Activated CD4-positive, CD25-positive, alpha-beta regulatory T cell treated with anti-CD3 and anti-CD28 coated beads, Interleukin-2, amount 50 U/mL, for 72 hours (primary cell): Measurements from ENCODE around the gene BTBD9.
A peak's percentile ranks its signal among the peaks of the same experiment; 100 is the strongest.

Source experiments
- DNase-seq: peaks from one replicate; pipeline ENCODE4 v3.0.0; 2021

The BTBD9 gene

DNA sequence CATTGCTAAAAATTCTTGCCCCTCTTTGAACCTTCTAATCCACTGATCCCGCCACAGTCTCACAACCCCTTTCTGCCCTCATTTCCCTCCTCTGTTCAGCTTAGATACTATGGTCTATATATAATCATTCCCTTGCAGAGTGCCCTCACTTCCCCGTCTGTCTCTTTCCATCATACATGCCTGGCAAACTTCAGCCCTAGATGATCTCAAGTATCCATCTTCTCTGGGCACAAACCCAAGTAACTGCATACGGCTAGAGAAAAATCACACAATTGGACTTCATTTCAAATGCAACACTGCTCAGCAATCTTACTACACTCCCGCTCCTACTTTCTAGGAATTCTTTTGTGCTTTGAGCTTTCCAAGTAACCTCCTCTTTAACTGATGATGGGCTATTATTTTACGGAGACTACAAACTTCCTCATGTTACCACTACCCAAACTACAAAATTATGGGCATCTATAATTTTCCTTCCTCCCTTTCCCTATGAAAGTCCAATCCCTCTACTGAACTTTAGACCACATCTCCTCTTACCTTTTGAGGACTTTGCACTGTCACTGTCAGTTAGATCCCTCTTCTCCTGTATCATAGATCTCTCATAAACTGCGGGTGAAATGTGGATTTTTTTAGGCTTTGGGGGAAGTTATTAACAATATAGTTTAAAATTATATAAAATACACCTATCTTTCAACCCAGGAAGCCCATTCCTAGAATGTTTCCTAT is 135.6 kb downstream of the BTBD9 start:
- no peak for DNase-seq

- no peak for DNase-seq
Observed at GRCh38 chr6:38503032-38503773, 136.5 kb downstream of the BTBD9 start.

DNA sequence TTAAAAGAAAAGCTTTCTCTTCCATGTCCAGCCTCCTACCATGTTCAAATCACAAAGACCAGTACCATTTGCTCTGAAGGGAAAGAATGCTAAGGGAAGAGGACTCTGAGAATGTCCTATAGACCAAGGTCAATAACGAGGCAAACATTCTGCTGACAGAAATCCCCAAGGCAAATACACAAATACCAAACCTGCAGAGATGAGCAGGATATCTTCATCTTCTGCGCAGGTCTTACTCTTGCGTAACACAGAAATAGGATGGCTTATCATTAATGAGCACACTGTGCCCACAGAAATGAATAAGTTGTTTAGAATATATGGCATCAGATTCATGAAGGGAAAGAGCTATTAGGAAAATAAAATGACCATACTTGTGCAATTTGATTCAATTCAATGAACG is 137.3 kb downstream of the BTBD9 start:
- DNase-seq = no peak

- DNase-seq = no peak
Observed at GRCh38 chr6:38501931-38502330, 137.8 kb downstream of the BTBD9 start.

GRCh38 chr6:38499529-38500096 is 140.1 kb downstream of the BTBD9 start:
- no peak for DNase-seq

DNA sequence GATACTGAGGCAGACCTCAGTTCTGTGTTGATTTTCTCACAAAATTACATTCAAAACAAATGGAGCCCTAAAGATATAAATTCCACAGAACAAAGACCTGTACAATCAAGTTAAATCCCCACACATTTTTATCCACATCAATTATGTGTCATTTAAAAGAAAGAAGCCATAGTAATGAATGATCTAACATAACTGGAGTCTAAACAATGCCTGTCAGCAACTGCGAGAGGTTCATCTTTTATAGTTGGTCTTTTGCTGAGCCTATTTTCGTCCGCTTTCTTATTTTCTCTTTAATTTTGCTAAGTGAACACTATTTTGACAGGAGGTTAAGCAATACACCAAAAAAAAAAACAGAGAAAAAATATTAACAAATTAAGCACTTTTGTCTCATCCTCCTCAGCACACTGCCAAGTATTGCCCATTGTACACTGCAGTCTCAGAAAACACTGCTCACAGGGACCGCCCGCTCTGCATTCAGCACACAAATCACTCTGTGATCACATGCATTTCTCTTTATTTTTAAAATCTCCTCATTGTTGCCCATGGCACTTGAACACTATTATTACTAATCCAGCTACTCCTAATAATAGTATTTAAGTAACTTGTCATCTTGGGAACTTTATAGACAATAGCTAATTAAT is 140.8 kb downstream of the BTBD9 start:
- no peak for DNase-seq

GRCh38 chr6:38498085-38498484 is 141.6 kb downstream of the BTBD9 start:
- DNase-seq = no peak

- no peak for DNase-seq
Observed at GRCh38 chr6:38497546-38497945, 142.2 kb downstream of the BTBD9 start.

- DNase-seq = no peak
Observed at GRCh38 chr6:38495922-38496635, 143.7 kb downstream of the BTBD9 start.

DNA sequence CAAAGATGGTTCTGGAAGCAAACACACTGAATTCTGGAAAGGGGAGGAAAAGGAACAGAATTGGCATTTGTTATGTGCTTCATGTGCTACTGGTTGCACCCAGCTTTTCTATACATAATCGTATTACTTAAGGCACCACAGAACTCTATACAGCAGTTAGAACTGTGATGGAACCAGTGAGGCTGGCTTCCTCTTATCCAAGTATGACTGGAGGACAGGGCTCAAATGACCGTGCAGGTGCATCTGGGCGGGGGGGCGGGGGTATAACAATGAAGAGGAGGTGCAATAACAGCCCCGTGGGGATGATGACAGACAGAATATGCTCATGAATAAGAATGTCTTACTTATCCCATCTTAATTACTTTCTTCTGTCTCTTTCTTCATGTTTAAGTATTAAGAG is 144.2 kb downstream of the BTBD9 start:
- DNase-seq = no peak

DNA sequence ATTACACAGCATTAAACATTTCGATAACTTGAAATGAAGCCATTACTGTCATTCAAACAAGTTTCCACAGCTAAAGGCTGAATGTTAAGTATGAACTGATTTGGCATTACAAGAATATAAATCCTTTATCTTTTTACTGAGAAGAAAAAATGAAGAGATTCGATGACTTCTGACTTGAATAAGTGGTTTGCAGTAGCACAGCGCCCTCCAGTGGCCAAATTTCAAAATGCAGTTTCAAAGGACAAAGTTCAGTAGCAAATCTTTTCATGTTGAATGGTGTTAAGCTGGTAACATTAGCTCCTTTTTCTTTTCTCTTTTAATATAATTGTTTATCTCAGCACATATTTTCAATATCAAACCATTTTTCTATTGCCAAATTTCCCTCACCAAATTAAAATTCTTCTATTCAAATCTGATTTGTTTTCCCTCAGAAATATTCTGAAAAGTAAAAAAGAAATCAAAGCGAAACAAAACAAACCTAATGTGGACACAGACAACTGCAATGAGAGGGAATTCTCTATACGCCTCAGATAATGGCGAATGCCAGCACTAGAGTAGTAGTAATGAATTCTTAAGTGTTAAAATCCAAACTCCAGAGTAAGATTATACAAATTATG is 145.7 kb downstream of the BTBD9 start:
- peak; percentile 77 for DNase-seq

- no peak for DNase-seq
Observed at GRCh38 chr6:38492031-38492430, 147.7 kb downstream of the BTBD9 start.

DNA sequence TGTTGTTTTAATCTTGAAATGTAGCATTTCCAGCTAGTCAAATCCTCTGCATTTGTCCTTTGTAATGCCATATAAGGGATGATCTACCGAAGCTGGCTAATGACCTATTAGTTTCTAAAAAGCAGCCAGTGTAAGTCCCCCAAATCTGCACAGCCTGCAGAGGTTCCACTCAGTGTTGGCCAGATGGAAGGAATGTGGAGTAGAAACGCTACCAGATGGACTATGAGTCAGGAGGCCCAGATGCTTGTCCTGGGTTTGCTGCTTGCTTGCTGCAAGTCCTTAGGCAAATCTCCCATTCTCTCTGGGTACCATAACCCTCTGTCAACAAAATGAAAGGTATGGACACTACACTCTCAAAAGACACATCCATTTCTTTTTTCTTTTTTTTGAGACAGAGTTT is 149.8 kb downstream of the BTBD9 start:
- DNase-seq = no peak

DNA sequence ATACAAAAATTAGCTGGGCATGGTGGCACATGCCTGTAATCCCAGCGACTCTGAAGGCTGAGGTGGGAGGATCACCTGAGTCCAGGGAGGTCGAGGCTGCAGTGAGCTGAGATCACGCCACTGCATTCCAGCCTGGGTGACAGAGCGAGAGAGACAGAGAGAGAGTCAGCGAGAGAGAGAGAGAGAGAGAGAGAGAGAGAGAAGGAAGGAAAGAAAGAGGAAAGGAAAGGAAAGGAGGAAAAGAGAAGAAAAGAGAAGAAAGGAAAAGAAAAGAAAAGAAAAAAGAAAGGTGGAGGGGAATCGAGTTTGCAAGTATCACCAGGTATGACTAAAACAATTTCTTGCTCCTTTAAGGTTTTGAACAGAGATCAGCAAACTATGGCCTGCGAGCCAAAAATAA is 152.3 kb downstream of the BTBD9 start:
- no peak for DNase-seq

DNA sequence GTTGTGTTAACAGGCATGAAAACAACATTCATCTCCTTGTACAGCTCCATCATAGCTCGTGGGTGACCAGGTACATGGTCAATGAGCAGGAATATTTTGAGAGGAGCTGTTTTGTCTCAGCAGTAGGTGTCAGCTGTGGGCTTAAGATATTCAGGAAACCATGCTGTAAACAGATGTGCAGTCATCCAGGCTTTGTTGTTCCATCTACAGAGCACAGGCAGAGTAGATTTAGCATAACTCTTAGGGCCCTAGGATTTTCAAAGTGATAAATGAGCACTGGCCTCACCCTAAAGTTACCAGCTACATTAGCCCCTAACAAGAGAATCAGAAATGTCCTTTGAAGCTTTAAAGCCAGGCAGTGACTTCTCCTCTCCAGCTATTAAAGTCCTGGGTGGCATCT is 154.2 kb downstream of the BTBD9 start:
- DNase-seq = no peak

DNA sequence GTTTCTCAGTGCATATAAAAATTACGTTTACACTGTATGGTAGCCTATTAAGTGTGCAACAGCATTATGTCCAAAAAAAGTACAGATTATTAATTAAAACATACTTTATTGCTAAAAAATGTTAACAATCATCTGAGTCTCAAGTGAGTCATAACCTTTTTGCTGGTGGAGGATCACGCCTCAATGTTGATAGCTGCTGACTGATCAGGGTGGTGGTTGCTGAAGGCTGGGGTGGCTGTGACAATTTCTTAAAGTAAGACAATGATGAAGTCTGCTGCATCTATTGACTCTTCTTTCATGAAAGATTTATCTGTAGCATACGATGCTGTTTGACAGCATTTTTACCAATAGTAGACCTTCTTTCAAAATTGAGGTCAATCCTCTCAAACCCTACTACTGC is 155.1 kb downstream of the BTBD9 start:
- no peak for DNase-seq

DNA sequence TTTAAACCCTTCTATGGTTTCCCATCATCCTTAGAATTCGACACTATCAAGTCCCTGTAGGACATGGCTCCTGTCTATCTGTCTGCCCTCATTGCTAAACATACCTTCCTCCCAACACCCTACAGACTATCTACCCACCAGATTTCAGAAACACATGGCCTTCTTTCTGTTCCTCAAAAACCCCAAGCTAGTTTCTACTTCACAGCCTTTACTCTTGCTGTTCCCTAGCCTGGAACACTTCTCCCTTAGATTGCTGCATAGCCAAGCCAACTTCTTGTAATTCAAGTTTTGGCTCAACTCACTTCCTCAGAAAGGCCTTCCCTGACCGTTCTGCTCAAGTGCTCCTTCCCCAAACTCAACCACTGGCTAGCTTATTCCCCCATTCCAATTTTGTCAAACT is 156.2 kb downstream of the BTBD9 start:
- DNase-seq = no peak

DNA sequence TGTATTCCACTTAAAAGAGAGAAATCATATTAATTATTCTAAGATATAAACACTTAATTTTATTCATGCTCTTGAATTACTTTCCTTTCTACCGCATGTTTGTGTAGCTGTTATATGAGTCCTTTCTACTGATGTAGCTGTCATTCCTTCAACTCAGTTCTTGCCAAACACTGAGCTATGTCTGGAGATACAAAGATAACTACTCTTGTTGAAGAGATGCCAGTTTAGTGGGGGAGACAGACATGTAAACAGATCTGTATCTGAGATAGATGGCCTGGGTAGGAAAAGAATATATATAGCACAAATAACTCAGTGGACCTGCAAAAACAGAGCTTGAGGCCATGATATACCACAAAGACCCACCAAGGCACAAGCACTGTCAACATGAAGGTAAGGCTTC is 157.3 kb downstream of the BTBD9 start:
- no peak for DNase-seq

DNA sequence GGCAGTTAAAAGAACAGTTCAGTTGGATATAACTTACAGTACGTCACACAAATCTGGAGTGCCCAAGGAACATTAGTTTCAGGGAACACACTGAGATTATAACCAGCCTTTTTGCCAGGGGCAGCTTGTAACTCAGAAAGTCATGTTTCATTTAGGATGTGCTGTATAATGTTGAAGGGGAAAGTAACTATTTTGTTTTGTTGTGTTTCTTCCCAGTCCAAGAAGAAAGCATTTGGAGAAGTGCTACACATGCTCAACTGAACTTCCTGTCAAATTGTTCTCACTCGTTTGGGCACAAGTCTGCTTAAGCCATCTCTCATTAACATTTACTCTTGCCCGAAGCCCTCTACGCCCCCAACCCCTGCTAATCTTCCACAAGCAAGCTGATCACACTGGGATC is 157.9 kb downstream of the BTBD9 start:
- DNase-seq = no peak

DNA sequence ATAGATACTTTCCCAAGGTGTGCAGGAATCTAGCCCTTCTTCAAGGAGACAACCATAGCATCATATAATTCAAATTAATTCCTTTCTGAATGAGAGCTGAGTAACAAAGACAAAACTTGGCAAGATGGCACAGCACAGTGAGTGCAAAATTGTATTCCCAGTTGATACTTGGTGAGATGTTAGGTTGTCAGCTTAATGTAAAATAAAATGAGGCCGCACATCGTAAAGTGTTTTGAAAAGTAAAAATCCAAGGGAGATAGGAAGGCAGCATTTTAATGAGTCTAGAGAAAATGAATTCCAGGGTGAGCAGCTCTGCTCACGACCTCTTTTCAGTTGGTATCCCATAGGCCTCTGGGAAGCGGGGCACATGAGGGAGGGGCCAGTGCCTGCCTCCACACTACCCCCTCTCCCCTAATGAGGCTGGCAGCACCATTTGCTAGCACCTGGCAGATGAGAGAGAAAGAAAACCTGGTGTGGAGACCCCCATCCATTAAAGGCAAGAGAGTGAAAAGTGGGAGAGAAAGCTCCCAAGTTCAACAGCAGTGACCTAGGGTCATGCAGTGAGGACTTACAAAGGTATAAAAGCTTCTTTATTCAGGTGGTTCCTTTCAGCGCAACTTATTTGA is 158.4 kb downstream of the BTBD9 start:
- no peak for DNase-seq

GRCh38 chr6:38480036-38480435 is 159.7 kb downstream of the BTBD9 start:
- no peak for DNase-seq

- DNase-seq = no peak
Observed at GRCh38 chr6:38479331-38479730, 160.4 kb downstream of the BTBD9 start.
